NCI-H774 (cell line): Measurements from ENCODE around the gene PRMT3.
"Not testable (repeated sequence)": the region's sequence is repeated elsewhere in the genome, so short reads cannot be mapped to it uniquely, and the experiment has no call there.

Source experiments
- DNase-seq: peaks from one replicate; lab custom pipeline; 2025; lab: John Stamatoyannopoulos, UW

Gene PRMT3

GRCh38 chr11:20518323-20518834 is 130.9 kb downstream of the PRMT3 start:
- peak; percentile 4 for DNase-seq

- no peak for DNase-seq
Observed at GRCh38 chr11:20522536-20522935, 135.0 kb downstream of the PRMT3 start.

GRCh38 chr11:20529757-20530156 is 142.2 kb downstream of the PRMT3 start:
- DNase-seq = no peak

- no peak for DNase-seq
Observed at GRCh38 chr11:20530942-20531703, 143.6 kb downstream of the PRMT3 start.

GRCh38 chr11:20535271-20535881 is 147.9 kb downstream of the PRMT3 start:
- DNase-seq = no peak

- no peak for DNase-seq
Observed at GRCh38 chr11:20536365-20536764, 148.8 kb downstream of the PRMT3 start.

- no peak for DNase-seq
Observed at GRCh38 chr11:20536784-20537183, 149.3 kb downstream of the PRMT3 start.

- no peak for DNase-seq
Observed at GRCh38 chr11:20541503-20541902, 154.0 kb downstream of the PRMT3 start.

GRCh38 chr11:20544603-20545237 is 157.2 kb downstream of the PRMT3 start:
- no peak for DNase-seq

GRCh38 chr11:20547411-20547810 is 159.9 kb downstream of the PRMT3 start:
- no peak for DNase-seq

- DNase-seq = no peak
Observed at GRCh38 chr11:20551096-20551495, 163.6 kb downstream of the PRMT3 start.

GRCh38 chr11:20555783-20556182 is 168.3 kb downstream of the PRMT3 start:
- no peak for DNase-seq

- not testable (repeated sequence) for DNase-seq
Observed at GRCh38 chr11:20556396-20556795, 168.9 kb downstream of the PRMT3 start.

GRCh38 chr11:20558741-20559140 is 171.2 kb downstream of the PRMT3 start:
- DNase-seq = no peak
